ENCODE results near the gene UST.
A peak's percentile ranks its signal among the peaks of the same experiment; 100 is the strongest.
"Not testable (repeated sequence)": the region's sequence is repeated elsewhere in the genome, so short reads cannot be mapped to it uniquely, and the experiment has no call there.

The UST gene

GRCh38 chr6:148765898-148766808 is 19.3 kb downstream of the UST start:
- ATAC-seq, result no peak

GRCh38 chr6:148768646-148769270 is 21.9 kb downstream of the UST start:
- no peak for ATAC-seq

DNA sequence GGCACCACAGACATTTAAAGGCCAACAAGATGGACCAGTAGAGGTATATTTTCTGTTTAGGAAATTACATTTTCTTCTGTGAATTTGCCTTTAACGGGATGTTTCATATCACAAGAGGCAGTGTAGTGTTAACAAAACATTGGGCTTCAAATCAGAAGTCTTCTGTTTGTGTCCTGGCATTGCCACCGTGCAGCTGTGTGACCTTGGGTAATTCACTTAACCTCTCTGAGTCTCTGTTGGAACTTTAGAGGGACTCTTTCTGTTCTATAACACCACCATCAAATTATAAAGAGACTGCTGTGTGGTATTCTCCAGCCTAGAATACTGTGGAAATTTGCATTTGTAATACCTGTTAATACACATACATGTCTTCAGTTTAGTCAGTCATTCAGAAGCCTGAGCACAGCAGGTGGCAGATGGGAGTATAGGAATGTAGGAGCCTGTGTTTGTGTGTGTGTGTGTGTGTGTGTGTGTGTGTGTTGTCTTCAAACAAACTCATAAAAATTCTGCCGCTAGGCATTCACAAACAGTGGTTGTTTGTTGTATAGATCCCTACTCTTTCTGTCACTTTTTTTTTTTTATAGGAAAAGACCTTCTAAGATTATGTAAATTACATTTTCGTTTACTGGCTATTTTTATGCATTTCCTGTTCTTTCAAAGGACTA is 22.6 kb downstream of the UST start:
- ATAC-seq, result no peak

GRCh38 chr6:148770408-148771211 is 23.8 kb downstream of the UST start:
- ATAC-seq, result no peak

- no peak for ATAC-seq
Observed at GRCh38 chr6:148771212-148771601, 24.4 kb downstream of the UST start.

- ATAC-seq, result peak in 1 of 2 donors; percentile 44
Observed at GRCh38 chr6:148771896-148772554, 25.2 kb downstream of the UST start.

GRCh38 chr6:148775161-148775560 is 28.3 kb downstream of the UST start:
- no peak for ATAC-seq

DNA sequence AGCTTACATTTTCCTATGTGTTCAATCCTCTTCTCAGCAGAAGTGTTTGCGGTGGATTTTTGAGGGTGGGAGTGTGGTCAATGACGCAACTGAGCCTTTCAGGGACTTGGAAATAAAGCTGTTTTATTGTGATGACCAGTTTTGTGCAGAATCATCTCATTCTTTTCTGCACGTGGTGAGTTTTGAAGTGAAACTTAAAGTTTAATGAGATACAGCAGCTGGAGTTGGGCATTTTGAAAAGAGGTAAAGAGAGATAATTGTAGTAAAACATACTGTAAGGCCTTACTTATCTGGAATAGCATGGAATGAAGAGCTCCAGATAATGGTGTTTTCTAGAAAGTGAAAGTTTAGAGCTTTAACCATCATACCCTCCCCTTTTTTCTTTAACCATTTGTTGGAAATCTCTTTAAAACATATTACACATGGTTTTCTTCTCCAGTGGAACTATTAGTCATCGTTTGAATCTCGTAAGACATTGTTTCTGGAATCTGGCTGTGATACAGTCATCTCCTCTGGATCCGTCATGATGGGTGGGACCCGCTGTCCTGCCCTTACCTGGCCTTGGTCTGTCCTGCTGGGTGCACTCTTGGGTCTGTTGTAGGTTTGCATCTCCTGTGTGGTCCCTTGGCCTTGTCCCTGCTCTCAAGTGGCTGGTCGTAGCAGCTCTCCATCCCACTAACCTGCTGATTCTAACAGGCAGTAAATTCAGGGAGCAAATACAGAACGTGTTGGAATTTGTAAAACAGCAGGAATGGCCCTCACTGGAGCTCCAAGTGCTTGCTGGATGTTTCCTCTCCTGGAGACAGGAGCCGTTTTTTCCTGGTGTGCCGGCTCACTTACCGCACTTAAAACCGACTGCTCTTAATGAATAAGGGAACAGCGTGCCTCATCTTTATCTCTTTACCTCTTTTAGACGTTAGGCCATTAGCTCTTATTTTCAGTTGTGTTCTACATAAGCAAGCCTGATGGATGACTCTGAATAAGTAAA is 29.8 kb downstream of the UST start:
- ATAC-seq, result no peak

- no peak for ATAC-seq
Observed at GRCh38 chr6:148779142-148779562, 32.3 kb downstream of the UST start.

- not testable (repeated sequence) for ATAC-seq
Observed at GRCh38 chr6:148780423-148780822, 33.6 kb downstream of the UST start.

GRCh38 chr6:148780918-148781436 is 34.1 kb downstream of the UST start:
- peak; percentile 84 to 89 for ATAC-seq

DNA sequence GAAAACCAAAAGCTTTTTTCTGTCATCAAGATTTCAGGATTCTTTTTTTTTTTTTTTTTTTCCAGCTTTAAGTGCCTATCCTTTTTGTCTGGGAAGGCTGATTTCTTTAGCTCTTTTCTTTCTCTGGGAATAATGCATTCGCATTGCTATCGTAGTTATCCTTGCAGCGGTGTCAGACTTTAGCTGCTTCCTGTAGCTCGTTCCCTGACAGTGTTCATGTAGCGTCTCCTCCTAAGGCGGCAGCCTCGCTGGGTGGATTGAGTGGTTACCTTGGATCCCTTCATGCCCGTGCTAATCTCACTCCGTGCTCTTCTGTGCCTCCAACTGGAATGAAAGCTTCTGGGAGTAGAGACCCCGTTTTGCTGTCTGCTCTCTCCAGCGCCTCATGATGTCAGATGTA is 43.1 kb downstream of the UST start:
- no peak for ATAC-seq

DNA sequence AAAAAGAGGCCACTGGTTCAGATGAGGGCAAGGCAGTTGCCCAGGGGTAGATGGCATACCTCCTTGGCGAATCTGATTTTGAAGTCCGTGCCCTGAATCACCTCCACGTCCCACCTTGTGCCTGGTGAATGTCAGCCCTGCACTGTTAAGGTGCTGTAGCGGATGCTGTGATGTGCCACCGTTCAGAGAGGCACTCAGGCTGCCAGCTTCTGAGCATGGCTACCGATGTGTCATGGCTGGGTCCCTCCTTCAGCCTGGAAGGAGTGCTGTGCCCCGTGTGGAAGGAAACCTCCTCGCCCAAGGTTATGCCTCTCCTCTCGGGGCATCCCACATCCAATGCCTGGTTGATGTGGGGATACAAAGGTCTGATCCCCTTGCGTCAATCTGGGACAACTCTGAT is 43.6 kb downstream of the UST start:
- no peak for ATAC-seq

- no peak for ATAC-seq
Observed at GRCh38 chr6:148790817-148791216, 44.0 kb downstream of the UST start.

DNA sequence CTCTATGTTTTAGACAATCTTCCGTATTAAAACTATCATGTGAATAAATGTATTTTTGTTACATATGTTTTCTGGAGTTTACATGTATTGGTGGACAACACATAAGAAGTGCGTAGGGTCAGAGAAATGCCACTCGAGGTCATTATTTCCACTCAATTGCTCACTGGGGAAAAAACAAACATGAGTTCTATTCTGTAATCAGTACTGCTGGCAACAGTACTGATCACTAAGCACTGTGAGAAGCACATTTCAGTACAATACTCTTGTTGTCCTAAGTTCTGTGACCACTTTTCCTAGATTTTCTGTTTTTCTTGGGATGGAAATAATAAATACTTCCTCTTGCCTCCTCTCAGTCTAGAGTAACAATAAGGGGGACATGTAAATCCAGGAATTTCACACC is 44.5 kb downstream of the UST start:
- no peak for ATAC-seq

DNA sequence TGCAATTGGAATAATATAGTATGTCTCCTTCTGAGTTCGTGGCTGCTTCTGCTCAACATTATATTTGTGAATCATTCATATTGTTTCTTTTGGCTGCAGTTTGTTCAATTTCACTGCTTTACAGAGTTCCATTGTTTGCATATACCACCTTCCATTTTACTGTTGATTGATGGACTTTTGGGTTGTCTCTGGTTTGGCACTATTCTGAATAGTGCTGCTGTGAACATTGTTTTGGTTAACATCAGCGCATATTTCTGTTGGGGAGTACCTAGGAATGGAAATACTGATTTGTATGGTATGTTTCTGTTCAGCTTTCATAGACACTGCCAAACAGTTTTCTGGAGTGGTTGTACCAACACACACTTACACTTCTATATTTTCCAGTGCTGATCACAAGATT is 46.9 kb downstream of the UST start:
- ATAC-seq, result no peak

- no peak for ATAC-seq
Observed at GRCh38 chr6:148794797-148795196, 48.0 kb downstream of the UST start.

DNA sequence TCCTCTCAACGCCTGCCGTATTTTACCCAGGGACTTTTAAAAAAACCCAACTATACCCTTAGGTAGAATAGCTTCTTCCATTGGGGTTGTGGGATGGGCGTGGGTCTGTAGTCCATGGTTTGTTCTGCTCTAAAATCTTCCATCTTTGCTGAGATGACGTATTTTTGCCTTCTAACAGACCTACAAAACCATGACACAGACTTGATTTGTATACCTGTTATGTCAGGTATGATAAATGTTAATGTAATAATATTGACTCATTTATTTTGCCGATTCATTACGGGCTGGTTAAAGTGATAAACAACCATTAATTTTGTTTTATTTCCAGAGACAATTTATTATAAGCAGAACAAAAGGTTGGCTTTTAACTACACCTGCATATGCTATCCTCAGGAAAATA is 48.7 kb downstream of the UST start:
- ATAC-seq, result no peak

DNA sequence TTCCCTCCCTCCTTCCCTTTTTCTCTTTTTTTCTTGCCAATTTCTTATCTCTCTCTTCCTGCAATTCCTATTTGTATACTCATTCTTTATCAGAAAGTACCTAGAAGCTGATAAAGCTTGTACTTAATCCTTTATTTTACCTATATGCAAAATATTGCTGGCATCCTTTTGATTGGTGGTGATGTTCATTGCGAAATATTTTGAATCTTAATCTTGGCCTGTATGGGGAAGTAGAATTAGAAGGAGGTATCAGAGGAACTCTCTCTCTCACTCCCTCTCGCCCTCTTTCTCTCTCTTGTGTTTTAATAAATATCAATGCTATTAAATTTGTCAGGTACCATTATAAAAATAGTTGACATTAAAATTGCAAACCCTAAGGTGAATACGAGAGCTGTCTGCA is 52.8 kb downstream of the UST start:
- no peak for ATAC-seq

DNA sequence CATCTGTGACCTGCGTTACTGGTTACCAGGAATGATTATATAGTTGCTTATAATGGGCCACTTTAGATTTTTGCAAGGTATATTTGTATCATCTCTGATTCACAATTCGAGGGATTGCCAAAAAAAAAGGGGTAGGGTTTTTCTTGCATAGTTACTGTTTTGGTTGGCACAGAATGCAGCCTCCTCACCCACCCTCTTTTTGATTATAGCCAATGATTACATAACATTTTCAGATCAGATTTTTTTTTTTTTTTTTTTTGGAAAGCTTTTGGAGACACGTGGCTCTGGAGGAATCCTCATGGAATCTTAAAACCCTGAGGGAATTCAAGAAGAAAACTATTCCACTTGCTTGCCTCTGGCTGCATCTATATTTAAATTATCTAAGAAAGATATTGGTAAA is 53.7 kb downstream of the UST start:
- no peak for ATAC-seq

DNA sequence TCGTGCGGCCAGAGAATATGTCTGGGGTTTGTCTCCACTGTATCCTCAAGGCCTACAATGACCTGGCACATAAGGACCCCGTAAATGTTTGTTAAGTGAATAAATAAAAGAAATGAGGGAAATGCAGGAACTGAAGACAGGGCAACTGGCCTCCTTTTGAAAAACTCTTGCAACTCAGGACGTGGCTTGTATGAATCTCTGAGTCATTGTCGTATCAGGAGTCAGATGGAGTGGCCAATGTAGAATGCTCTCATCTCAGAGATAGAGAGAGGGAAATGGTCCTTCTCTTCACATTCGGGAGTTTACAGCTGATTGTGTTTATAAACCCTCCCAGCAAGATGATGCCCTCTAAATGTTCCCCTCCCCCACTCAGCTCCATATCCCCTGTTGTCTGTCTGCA is 57.1 kb downstream of the UST start:
- ATAC-seq, result no peak
